GM23248 (cell line): Measurements from ENCODE around the gene ADGRL3.

ENCODE experiments used
- EZH2 ChIP-seq: fragments of 200-600 bp; sonication (generic); IDR thresholded peaks from 2 replicates; pipeline ENCODE4 v1.6.1; 2018; ENCODE audit warnings: antibody characterized with exemption, mild to moderate bottlenecking; ENCODE audit not compliant: insufficient read depth, poor library complexity, severe bottlenecking
- EZH2phosphoT487 ChIP-seq: fragments of 200-600 bp; sonication (generic); IDR thresholded peaks from 2 replicates; pipeline ENCODE4 v1.6.1; 2018; ENCODE audit warnings: antibody characterized with exemption, moderate library complexity, mild to moderate bottlenecking, low read depth; ENCODE audit not compliant: insufficient read depth

DNA sequence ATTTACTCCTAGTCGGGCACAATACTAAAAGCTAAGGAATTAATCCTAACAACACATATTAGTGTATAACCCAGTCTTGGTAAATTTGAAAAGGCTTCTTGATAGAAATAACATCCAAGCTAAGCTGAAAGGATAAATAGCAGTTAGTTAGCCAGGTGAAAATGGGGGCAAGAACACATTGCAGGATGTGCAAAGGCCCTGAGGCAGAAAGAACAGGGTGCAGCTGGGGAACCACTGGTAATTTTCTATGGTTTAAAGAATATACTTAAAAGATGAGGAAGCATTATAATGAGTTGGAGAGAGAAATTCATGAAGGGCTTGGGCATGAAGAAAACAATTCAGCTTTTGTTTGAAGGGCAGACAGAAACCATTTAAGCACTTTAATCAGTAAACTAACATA, 689.0 kb downstream of the ADGRL3 start:
- TF ChIP-seq EZH2 (no peak), EZH2phosphoT487 (no peak)
